ENCODE results near the gene DAPP1.

DNA sequence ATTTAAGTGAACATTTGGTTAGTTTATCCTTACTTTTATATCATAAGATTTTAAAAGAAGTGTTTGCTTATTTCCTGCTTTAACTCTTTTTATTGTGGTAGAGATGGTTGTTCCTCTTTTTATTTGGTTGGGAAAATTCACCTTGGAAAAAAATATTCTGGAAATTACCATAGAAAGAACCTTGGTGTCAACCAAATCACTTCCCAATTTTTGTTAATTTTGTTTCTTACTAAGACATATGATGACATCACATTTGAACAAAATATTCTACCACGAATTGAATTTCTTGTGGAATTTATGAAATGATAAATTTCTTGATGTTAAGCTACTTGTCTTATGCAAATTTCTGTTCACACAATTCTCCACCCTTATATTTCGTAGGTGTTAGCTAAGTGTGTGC lies 43.9 kb downstream of the DAPP1 start:
- TF ChIP-seq EGR1 (IDR thresholded peaks at IDR 0.05; ENCODE audit: borderline replicate concordance in 1 of 2, low read depth in 2 of 2, low read length in 2 of 2) (no peak), ATF7 (IDR thresholded peaks at IDR 0.05; ENCODE audit: low read depth) (no peak), MXI1 (IDR thresholded peaks at IDR 0.05; ENCODE audit: low read depth, low read length) (no peak), TCF7 (IDR thresholded peaks at IDR 0.05; ENCODE audit: borderline replicate concordance) (no peak)
- TF ChIP-seq, protein P1, sequence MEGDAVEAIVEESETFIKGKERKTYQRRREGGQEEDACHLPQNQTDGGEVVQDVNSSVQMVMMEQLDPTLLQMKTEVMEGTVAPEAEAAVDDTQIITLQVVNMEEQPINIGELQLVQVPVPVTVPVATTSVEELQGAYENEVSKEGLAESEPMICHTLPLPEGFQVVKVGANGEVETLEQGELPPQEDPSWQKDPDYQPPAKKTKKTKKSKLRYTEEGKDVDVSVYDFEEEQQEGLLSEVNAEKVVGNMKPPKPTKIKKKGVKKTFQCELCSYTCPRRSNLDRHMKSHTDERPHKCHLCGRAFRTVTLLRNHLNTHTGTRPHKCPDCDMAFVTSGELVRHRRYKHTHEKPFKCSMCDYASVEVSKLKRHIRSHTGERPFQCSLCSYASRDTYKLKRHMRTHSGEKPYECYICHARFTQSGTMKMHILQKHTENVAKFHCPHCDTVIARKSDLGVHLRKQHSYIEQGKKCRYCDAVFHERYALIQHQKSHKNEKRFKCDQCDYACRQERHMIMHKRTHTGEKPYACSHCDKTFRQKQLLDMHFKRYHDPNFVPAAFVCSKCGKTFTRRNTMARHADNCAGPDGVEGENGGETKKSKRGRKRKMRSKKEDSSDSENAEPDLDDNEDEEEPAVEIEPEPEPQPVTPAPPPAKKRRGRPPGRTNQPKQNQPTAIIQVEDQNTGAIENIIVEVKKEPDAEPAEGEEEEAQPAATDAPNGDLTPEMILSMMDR (IDR thresholded peaks at IDR 0.05 in 2 of 3, conservative IDR thresholded peaks at IDR 0.05 in 1 of 3; ENCODE audit: control insufficient read depth in 2 of 3, extremely low read depth in 1 of 3, insufficient read depth in 1 of 3, low read depth in 3 of 3, low read length in 3 of 3): no peak
